Stomach (tissue), 4 donors: ENCODE data around the gene TACC3.

ENCODE experiments used
- CTCF ChIP-seq, 7 experiments: fragments of 450-650 bp in 4 of 7; fragments of 200-600 bp in 3 of 7; sonication (generic) in 3 of 7; IDR thresholded peaks; one replicate each; pipeline ENCODE4 v1.5.1; 2016 to 2019; ENCODE audit warnings: antibody characterized with exemption in 7 of 7, control low read depth in 2 of 7, mild to moderate bottlenecking in 1 of 7
- EP300 ChIP-seq: sonication (generic); formaldehyde crosslinking; IDR thresholded peaks from one replicate; pipeline ENCODE4 v1.6.1; 2017; ENCODE audit warnings: antibody characterized with exemption
- POLR2A ChIP-seq, 4 donors: fragments of 450-650 bp; IDR thresholded peaks; one replicate each; pipeline ENCODE4 v1.6.1; 2016; ENCODE audit warnings: antibody characterized with exemption in 4 of 4, control low read depth in 2 of 4, mild to moderate bottlenecking in 1 of 4, moderate library complexity in 1 of 4

DNA sequence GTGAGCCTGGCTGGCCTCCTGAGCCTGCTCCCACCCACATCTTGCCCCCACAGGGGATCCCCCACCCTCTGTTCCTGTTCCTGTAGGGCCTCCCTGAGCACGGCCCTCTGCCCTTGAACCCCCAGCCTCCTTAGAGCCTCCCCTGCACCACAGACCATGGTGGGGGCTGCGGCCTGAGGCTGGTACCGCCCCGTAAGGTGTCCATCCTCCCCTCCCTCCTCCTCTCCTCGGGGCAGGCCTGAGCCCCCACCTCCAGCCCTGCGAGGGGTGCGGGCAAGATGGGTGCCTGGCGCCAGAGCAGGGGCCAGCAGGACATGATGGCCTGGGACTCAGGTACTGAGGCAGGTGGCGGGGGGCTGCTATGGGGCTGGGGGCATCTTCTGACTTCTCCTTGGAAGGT, 43.3 kb downstream of the TACC3 start:
- TF ChIP-seq POLR2A (IDR thresholded peaks at IDR 0.05): no peak
- TF ChIP-seq CTCF (IDR thresholded peaks at IDR 0.05): no peak
- no peak for TF ChIP-seq EP300
